ENCODE results near the gene FNDC7. TPM values are rescaled to one million over a fixed set of nuclear protein-coding genes. Genes with fewer than 3 reads are reported as not detected.

The FNDC7 gene
- total RNA-seq, 4 donors from 2014 or later: not detected

- H3K4me3 ChIP-seq: no peak overlapping the region
- H3K9me3 ChIP-seq: no peaks in the 10 kb centered on the region
- H3K4me1 ChIP-seq: no peaks in the 10 kb centered on the region
- TF ChIP-seq POLR2A (IDR thresholded peaks at IDR 0.05): no peak
- TF ChIP-seq CTCF (IDR thresholded peaks at IDR 0.05): no peak
- no peak overlapping the region for H3K27ac ChIP-seq
- intact Hi-C loops (cut with DNase I; ENCODE audit: low total_unique reads): no loop called here
- no peaks in the 10 kb centered on the region for H3K27me3 ChIP-seq
- DNase-seq: no peak
- no peaks in the 10 kb centered on the region for H3K36me3 ChIP-seq
These were observed 43.9 kb upstream of the FNDC7 start for GRCh38 chr1:108668777-108669176.

GRCh38 chr1:108669679-108670078 lies 43.0 kb upstream of the FNDC7 start:
- H3K9me3 ChIP-seq: no peaks in the 10 kb centered on the region
- H3K27ac ChIP-seq: no peak overlapping the region
- no peak for DNase-seq
- no peak overlapping the region for H3K4me3 ChIP-seq
- H3K4me1 ChIP-seq: no peaks in the 10 kb centered on the region
- no peak for TF ChIP-seq CTCF (IDR thresholded peaks at IDR 0.05)
- TF ChIP-seq POLR2A (IDR thresholded peaks at IDR 0.05): no peak
- intact Hi-C loops (cut with DNase I; ENCODE audit: low total_unique reads): no loop called here
- H3K27me3 ChIP-seq: no peaks in the 10 kb centered on the region
- no peaks in the 10 kb centered on the region for H3K36me3 ChIP-seq

GRCh38 chr1:108670131-108670773 lies 42.5 kb upstream of the FNDC7 start:
- intact Hi-C loops (cut with DNase I; ENCODE audit: low total_unique reads): no loop called here
- no peak for TF ChIP-seq CTCF (IDR thresholded peaks at IDR 0.05)
- no peak for TF ChIP-seq POLR2A (IDR thresholded peaks at IDR 0.05)
- Histone ChIP-seq H3K27me3 (no peaks in the 10 kb centered on the region), H3K4me1 (no peaks in the 10 kb centered on the region), H3K9me3 (no peaks in the 10 kb centered on the region), H3K27ac (no peak overlapping the region), H3K36me3 (no peaks in the 10 kb centered on the region), H3K4me3 (no peak overlapping the region)
- no peak for DNase-seq

GRCh38 chr1:108671143-108671542 lies 41.6 kb upstream of the FNDC7 start:
- TF ChIP-seq CTCF (IDR thresholded peaks at IDR 0.05): no peak
- no peak for TF ChIP-seq POLR2A (IDR thresholded peaks at IDR 0.05)
- intact Hi-C loops (cut with DNase I; ENCODE audit: low total_unique reads): no loop called here
- H3K9me3 ChIP-seq: no peaks in the 10 kb centered on the region
- H3K27me3 ChIP-seq: no peaks in the 10 kb centered on the region
- DNase-seq: no peak
- H3K4me3 ChIP-seq: no peak overlapping the region
- H3K4me1 ChIP-seq: no peaks in the 10 kb centered on the region
- no peaks in the 10 kb centered on the region for H3K36me3 ChIP-seq
- no peak overlapping the region for H3K27ac ChIP-seq

GRCh38 chr1:108678706-108679105 lies 34.0 kb upstream of the FNDC7 start:
- Histone ChIP-seq H3K4me3 (no peak overlapping the region), H3K9me3 (no peaks in the 10 kb centered on the region), H3K36me3 (no peaks in the 10 kb centered on the region), H3K27ac (no peak overlapping the region), H3K4me1 (no peaks in the 10 kb centered on the region), H3K27me3 (no peaks in the 10 kb centered on the region)
- TF ChIP-seq POLR2A (IDR thresholded peaks at IDR 0.05) (no peak), CTCF (IDR thresholded peaks at IDR 0.05) (no peak)
- no peak for DNase-seq
- intact Hi-C loops (cut with DNase I; ENCODE audit: low total_unique reads): no loop called here

Measured in uterus (tissue), 4 donors.